Activated CD4-positive, alpha-beta memory T cell treated with anti-CD3 and anti-CD28 coated beads, Interleukin-2, amount 10 ng/mL, durations not matched to agents 7 days and 5 days (primary cell): ENCODE data around the gene ANKEF1. TPM values are rescaled to one million over a fixed set of nuclear protein-coding genes. Genes with fewer than 3 reads are reported as not detected.

ENCODE experiments used
- CTCF ChIA-PET: fragments of 350-600 bp; sonication (Branson Sonifier 250); formaldehyde crosslinking; loops from one replicate; lab custom pipeline; 2021; ENCODE audit warnings: antibody characterized with exemption, inconsistent platforms; lab: Charles Lee
- POLR2A ChIA-PET: fragments of 350-600 bp; sonication (Branson Sonifier 250); formaldehyde crosslinking; loops from one replicate; lab custom pipeline; 2021; ENCODE audit warnings: antibody characterized with exemption; lab: Charles Lee
- DNase-seq: peaks from one replicate; pipeline ENCODE4 v3.0.0-alpha.2; 2020
- H3K27ac Mint-ChIP-seq: one replicate; pipeline ENCODE4 v1.8.0; 2021; ENCODE audit warnings: mild to moderate bottlenecking, mixed read lengths
- H3K27me3 Mint-ChIP-seq: one replicate; pipeline ENCODE4 v1.8.0; 2021; ENCODE audit warnings: mixed read lengths
- H3K36me3 Mint-ChIP-seq: one replicate; pipeline ENCODE4 v1.8.0; 2021; ENCODE audit warnings: low read depth, mixed read lengths
- H3K4me1 Mint-ChIP-seq: one replicate; pipeline ENCODE4 v1.8.0; 2021; ENCODE audit warnings: mixed read lengths
- H3K4me3 Mint-ChIP-seq: one replicate; pipeline ENCODE4 v1.8.0; 2021; ENCODE audit warnings: mild to moderate bottlenecking, mixed read lengths
- H3K9me3 Mint-ChIP-seq: one replicate; pipeline ENCODE4 v1.8.0; 2021; ENCODE audit warnings: mixed read lengths
- total RNA-seq, 2 experiments: library from RNA; stranded (reverse); gene quantifications; one replicate each; pipeline ENCODE4 v1.2.3, GENCODE V29; 2021

Gene ANKEF1
- 1 to 10 TPM; 5.4 to 5.5 TPM for total RNA-seq

GRCh38 chr20:10034717-10035571 lies at the start of gene ANKEF1:
TSS of gene ANKEF1 (plus strand) at chr20:10034987. CDS start at chr20:10038302, 3,315 bp downstream.
- peak within 1 kb of the TSS; percentile 67 for H3K4me3 Mint-ChIP-seq
- DNase-seq = peak; percentile 87
- H3K27ac Mint-ChIP-seq = peak within 1 kb of the TSS; percentile 47
- H3K9me3 Mint-ChIP-seq = no peaks in the 10 kb centered on the region
- POLR2A ChIA-PET = interaction anchor here (1.1 kb wide), 1 partner anchor 399 kb away, joined by 4 read pairs; the partner anchor contains the start of gene MKKS
- peaks cover 11% of the 10 kb centered on the region for H3K4me1 Mint-ChIP-seq
- peaks cover 7% of the 10 kb centered on the region for H3K27me3 Mint-ChIP-seq
- peaks cover 2% of the 10 kb centered on the region for H3K36me3 Mint-ChIP-seq
- CTCF ChIA-PET = interaction anchor here (0.8 to 1.6 kb wide), 3 partner anchors 10 to 400 kb away, joined by 3 to 5 read pairs (median 4); no protein-coding TSS in a partner anchor

GRCh38 chr20:9985281-9985680 lies 49.5 kb upstream of the ANKEF1 start:
- Mint-ChIP-seq H3K27me3 (peaks cover 3% of the 10 kb centered on the region), H3K4me1 (no peaks in the 10 kb centered on the region), H3K27ac (no peak overlapping the region), H3K4me3 (no peak overlapping the region), H3K9me3 (no peaks in the 10 kb centered on the region), H3K36me3 (no peaks in the 10 kb centered on the region)
- no peak for DNase-seq
- ChIA-PET CTCF (no interaction called here), POLR2A (no interaction called here)

- Mint-ChIP-seq H3K36me3 (no peaks in the 10 kb centered on the region), H3K9me3 (no peaks in the 10 kb centered on the region), H3K27me3 (peaks cover 3% of the 10 kb centered on the region), H3K4me1 (no peaks in the 10 kb centered on the region), H3K27ac (no peak overlapping the region), H3K4me3 (no peak overlapping the region)
- POLR2A ChIA-PET = no interaction called here
- no peak for DNase-seq
- CTCF ChIA-PET = no interaction called here
Observed at GRCh38 chr20:9985773-9986172, 49.0 kb upstream of the ANKEF1 start.

- no peak overlapping the region for H3K27ac Mint-ChIP-seq
- no peaks in the 10 kb centered on the region for H3K9me3 Mint-ChIP-seq
- H3K36me3 Mint-ChIP-seq = no peaks in the 10 kb centered on the region
- DNase-seq = no peak
- H3K4me1 Mint-ChIP-seq = no peaks in the 10 kb centered on the region
- ChIA-PET POLR2A (no interaction called here), CTCF (interaction anchor here (2.3 kb wide), 1 partner anchor 11 kb away, joined by 7 read pairs; no protein-coding TSS in a partner anchor)
- peaks cover 3% of the 10 kb centered on the region for H3K27me3 Mint-ChIP-seq
- H3K4me3 Mint-ChIP-seq = no peak overlapping the region
Observed at GRCh38 chr20:9989066-9989724, 45.6 kb upstream of the ANKEF1 start.

GRCh38 chr20:9993137-9993536 lies 41.6 kb upstream of the ANKEF1 start:
- H3K4me1 Mint-ChIP-seq = no peaks in the 10 kb centered on the region
- no peak overlapping the region for H3K4me3 Mint-ChIP-seq
- peaks cover 3% of the 10 kb centered on the region for H3K27me3 Mint-ChIP-seq
- no peaks in the 10 kb centered on the region for H3K9me3 Mint-ChIP-seq
- ChIA-PET CTCF (no interaction called here), POLR2A (no interaction called here)
- no peaks in the 10 kb centered on the region for H3K36me3 Mint-ChIP-seq
- DNase-seq = no peak
- H3K27ac Mint-ChIP-seq = no peak overlapping the region

GRCh38 chr20:9994676-9995075 lies 40.1 kb upstream of the ANKEF1 start:
- no peak for DNase-seq
- H3K4me3 Mint-ChIP-seq = no peak overlapping the region
- no peaks in the 10 kb centered on the region for H3K9me3 Mint-ChIP-seq
- ChIA-PET CTCF (no interaction called here), POLR2A (no interaction called here)
- peaks cover 2% of the 10 kb centered on the region for H3K27me3 Mint-ChIP-seq
- no peaks in the 10 kb centered on the region for H3K36me3 Mint-ChIP-seq
- H3K4me1 Mint-ChIP-seq = no peaks in the 10 kb centered on the region
- H3K27ac Mint-ChIP-seq = no peak overlapping the region

- Mint-ChIP-seq H3K4me1 (no peaks in the 10 kb centered on the region), H3K36me3 (no peaks in the 10 kb centered on the region), H3K4me3 (no peak overlapping the region), H3K27me3 (no peaks in the 10 kb centered on the region), H3K27ac (no peak overlapping the region), H3K9me3 (no peaks in the 10 kb centered on the region)
- CTCF ChIA-PET = no interaction called here
- DNase-seq = no peak
- POLR2A ChIA-PET = no interaction called here
Observed at GRCh38 chr20:9995510-9996272, 39.1 kb upstream of the ANKEF1 start.

- Mint-ChIP-seq H3K4me3 (no peak overlapping the region), H3K27ac (no peak overlapping the region), H3K4me1 (no peaks in the 10 kb centered on the region), H3K9me3 (no peaks in the 10 kb centered on the region), H3K36me3 (no peaks in the 10 kb centered on the region), H3K27me3 (no peaks in the 10 kb centered on the region)
- no peak for DNase-seq
- ChIA-PET POLR2A (no interaction called here), CTCF (interaction anchor here (1.2 kb wide), 1 partner anchor 19 kb away, joined by 4 read pairs; no protein-coding TSS in a partner anchor)
Observed at GRCh38 chr20:9996944-9997343, 37.8 kb upstream of the ANKEF1 start.

- Mint-ChIP-seq H3K4me3 (no peak overlapping the region), H3K9me3 (no peaks in the 10 kb centered on the region), H3K4me1 (no peaks in the 10 kb centered on the region), H3K27me3 (peaks cover 2% of the 10 kb centered on the region), H3K36me3 (no peaks in the 10 kb centered on the region), H3K27ac (no peak overlapping the region)
- POLR2A ChIA-PET = no interaction called here
- DNase-seq = no peak
- CTCF ChIA-PET = no interaction called here
Observed at GRCh38 chr20:9999645-10000044, 35.1 kb upstream of the ANKEF1 start.

- no peak for DNase-seq
- no peak overlapping the region for H3K4me3 Mint-ChIP-seq
- peaks cover 2% of the 10 kb centered on the region for H3K27me3 Mint-ChIP-seq
- CTCF ChIA-PET = no interaction called here
- H3K36me3 Mint-ChIP-seq = no peaks in the 10 kb centered on the region
- no peaks in the 10 kb centered on the region for H3K4me1 Mint-ChIP-seq
- no peaks in the 10 kb centered on the region for H3K9me3 Mint-ChIP-seq
- POLR2A ChIA-PET = no interaction called here
- no peak overlapping the region for H3K27ac Mint-ChIP-seq
Observed at GRCh38 chr20:10002866-10003265, 31.9 kb upstream of the ANKEF1 start.

GRCh38 chr20:10004900-10005299 lies 29.9 kb upstream of the ANKEF1 start:
- Mint-ChIP-seq H3K27me3 (peaks cover 2% of the 10 kb centered on the region), H3K27ac (no peak overlapping the region), H3K36me3 (no peaks in the 10 kb centered on the region), H3K9me3 (no peaks in the 10 kb centered on the region), H3K4me3 (no peak overlapping the region), H3K4me1 (no peaks in the 10 kb centered on the region)
- POLR2A ChIA-PET = no interaction called here
- no peak for DNase-seq
- CTCF ChIA-PET = no interaction called here

- H3K4me3 Mint-ChIP-seq = no peak overlapping the region
- peaks cover 2% of the 10 kb centered on the region for H3K27me3 Mint-ChIP-seq
- DNase-seq = no peak
- ChIA-PET POLR2A (no interaction called here), CTCF (no interaction called here)
- H3K36me3 Mint-ChIP-seq = no peaks in the 10 kb centered on the region
- no peaks in the 10 kb centered on the region for H3K4me1 Mint-ChIP-seq
- no peak overlapping the region for H3K27ac Mint-ChIP-seq
- H3K9me3 Mint-ChIP-seq = no peaks in the 10 kb centered on the region
Observed at GRCh38 chr20:10005885-10006284, 28.9 kb upstream of the ANKEF1 start.
